GM12892 (cell line): ENCODE data around the gene NCF1.
"Not testable (repeated sequence)": the region's sequence is repeated elsewhere in the genome, so short reads cannot be mapped to it uniquely, and the experiment has no call there.

ENCODE experiments used
- POLR2A ChIP-seq: IDR thresholded peaks from 2 replicates; pipeline ENCODE4 v1.6.1; 2011; ENCODE audit warnings: low read depth, low read length, control low read depth
- POLR2AphosphoS5 ChIP-seq: IDR thresholded peaks from 2 replicates; pipeline ENCODE4 v1.6.1; 2011; ENCODE audit warnings: low read depth, low read length, control low read depth

GRCh38 chr7:74797848-74798622, 24.2 kb downstream of the NCF1 start:
- not testable (repeated sequence) for TF ChIP-seq POLR2A, POLR2AphosphoS5
